CD4-positive, alpha-beta T cell treated with Interleukin-12 subunit alpha and Interleukin-12 subunit beta, for 1 hour (primary cell): ENCODE data around the gene CCNT2.
"Not testable (repeated sequence)": the region's sequence is repeated elsewhere in the genome, so short reads cannot be mapped to it uniquely, and the experiment has no call there.

Experiments used
- DNase-seq: peaks from one replicate; pipeline ENCODE4 v3.0.0-alpha.2; 2020

Gene CCNT2

GRCh38 chr2:134918526-134919340 is at the start of gene CCNT2:
CCNT2 (plus strand) TSS chr2:134918822; CDS start chr2:134918855, 33 bp downstream.
- DNase-seq, result peak; percentile 100

DNA sequence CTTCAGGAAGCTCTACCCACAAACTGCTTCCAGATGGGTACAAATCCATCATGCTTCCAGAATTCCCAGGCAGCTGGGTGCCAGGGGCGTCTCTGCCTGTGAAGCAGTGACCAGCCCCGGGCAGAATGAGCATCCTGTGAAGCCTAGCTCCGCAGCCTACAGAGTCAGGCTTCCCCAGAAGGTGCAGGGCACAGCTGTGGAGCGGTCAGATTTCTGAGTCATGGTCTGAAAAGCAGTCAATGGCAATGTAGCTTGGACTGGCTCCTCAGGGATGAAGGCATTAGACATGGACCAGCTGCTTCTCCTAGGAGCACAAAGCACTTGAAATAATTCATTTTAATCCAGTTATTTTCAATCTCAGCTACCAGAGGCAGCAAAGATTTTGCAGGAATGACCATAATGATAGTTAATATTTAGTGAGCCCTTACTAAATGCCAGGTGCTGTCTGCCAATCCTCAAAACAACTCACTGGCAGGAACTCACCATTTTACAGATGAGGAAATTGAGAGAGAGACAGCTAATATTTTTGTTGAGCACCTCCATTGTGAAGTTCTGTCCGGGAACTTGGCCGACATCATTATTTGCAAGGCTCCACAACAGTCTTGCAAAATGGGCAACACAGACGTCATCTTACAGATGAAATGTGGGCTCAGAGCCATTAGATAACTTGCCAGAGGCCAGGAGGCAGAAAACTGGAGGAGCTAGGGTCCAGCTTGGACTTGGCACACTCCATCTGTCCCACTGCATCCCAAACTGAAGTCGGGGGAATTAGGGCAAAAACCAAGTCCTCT is 48.5 kb upstream of the CCNT2 start:
- DNase-seq, result no peak

DNA sequence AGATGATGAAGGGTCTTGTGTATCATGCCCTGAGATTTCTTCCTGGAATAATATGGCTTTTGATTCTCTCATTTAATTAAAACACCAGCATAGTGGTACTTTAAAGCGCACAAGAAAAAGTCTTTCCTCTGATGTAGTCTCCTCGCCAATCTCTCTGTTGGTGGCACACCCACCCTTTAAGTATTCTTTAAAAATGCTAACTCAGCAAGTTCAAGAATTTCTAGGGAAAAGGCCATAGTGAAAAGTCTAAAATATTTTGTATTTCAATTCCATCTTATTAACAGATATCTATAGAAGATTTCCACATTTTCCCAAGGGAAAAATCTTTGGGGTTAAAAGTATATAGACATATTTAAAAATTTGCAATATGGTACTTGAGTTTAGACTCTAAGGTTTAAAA is 45.5 kb upstream of the CCNT2 start:
- DNase-seq, result no peak

- no peak for DNase-seq
Measured at GRCh38 chr2:134875309-134875708, 43.3 kb upstream of the CCNT2 start.

DNA sequence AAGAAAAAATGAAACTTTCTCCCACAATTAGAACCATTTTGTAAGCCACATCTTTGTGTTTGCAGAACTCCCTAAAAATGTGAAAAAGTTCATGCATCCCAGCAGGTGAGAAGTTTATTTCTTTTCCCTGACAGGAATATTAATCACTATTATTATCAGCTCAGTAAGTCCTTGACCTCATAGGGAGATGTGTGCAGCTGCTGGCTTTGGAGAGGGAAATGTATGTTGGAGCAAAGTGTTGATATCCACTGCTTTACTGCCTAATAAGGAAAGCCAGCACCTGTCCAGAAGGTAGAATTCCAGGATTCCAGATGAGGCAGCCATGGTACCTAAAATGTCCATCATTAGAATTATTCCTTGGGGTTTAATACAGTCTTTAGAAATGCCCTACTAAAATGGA is 35.8 kb upstream of the CCNT2 start:
- no peak for DNase-seq

DNA sequence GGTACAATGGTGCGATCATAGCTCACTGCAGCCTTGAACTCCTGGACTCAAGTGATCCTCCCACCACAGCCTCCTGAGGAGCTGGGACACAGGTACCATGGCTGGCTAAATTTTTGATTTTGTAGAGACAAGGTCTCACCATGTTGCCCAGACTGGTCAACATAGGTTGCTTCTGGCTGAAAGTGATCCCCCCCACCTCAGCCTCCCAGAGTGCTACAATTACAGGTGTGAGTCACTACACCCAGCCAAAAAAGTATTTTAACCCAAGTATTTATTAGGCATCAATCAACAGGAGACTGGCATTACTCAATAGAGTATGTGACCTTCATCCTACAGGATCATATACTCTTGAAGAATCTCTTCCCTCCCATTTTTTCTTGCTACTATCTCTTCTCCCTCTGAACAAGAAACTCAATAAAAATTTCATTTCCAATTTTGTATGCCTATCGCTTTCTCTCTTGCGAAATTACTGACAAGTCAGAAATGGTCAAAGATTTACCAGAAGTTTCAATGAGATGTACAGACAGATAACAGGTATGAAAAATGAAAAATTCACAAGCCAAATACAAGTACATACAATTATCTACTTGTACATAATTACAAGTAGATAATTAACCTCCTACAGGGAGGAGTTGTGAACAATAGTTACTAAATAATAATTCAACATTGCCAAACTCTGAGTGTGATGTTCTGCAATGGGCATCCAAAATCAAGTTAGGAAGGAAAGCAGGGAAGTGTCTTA is 34.9 kb upstream of the CCNT2 start:
- DNase-seq, result no peak

- no peak for DNase-seq
Measured at GRCh38 chr2:134884435-134884834, 34.2 kb upstream of the CCNT2 start.

DNA sequence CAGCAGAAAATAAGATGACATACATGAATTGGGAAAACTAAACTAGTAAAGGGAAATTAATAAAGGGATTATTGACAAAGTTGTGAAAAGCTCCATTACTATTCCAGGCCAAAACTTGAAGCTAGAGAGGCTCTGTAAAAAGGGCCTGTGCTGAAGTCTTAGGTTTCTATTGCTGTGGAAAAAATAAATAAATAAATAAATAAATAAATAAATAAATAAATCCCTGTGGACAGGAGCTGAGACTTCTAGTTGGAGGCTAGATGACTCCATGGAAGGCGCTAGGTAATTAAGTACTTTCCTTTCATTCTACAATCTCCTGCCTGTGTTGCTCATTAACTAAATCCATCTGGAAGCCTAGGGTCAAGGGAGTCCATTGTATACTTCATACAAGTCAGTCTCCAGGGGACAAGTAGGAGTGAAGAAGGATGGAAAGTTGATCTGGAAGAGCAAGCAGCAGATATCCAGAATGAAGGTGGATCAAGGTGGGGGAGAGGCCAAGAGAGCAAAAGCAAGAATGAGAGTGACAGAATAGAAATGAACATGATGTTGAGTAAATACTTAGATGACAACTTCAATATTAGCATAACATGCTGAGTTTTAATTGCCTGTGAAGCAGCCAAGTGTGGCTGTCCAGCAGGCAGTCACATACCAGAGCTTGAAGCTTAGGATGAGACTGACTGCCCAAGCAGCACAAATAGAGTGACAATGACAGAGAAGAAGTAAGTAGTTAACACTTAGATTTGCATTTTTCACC is 26.2 kb upstream of the CCNT2 start:
- no peak for DNase-seq

GRCh38 chr2:134897932-134898331 is 20.7 kb upstream of the CCNT2 start:
- DNase-seq, result peak; percentile 3

DNA sequence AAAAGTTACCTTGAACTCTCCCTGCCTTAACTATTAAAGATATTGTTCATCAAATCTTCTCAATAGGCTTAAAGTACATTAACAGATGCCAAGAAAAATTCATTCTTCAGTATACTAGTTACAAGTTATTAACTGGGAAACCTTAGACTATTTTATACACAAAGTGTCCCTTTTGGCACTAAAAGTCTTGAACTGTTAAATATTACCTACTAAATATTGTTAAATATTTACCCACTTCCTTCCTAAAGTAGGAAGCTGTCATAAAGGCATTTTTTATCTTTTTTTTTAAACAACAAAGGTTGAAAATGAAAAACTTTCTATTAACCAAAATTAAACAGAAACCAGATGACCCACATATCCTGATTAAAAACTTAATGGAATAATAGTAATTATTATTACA is 19.4 kb upstream of the CCNT2 start:
- no peak for DNase-seq

- DNase-seq, result no peak
Measured at GRCh38 chr2:134900151-134900550, 18.5 kb upstream of the CCNT2 start.

DNA sequence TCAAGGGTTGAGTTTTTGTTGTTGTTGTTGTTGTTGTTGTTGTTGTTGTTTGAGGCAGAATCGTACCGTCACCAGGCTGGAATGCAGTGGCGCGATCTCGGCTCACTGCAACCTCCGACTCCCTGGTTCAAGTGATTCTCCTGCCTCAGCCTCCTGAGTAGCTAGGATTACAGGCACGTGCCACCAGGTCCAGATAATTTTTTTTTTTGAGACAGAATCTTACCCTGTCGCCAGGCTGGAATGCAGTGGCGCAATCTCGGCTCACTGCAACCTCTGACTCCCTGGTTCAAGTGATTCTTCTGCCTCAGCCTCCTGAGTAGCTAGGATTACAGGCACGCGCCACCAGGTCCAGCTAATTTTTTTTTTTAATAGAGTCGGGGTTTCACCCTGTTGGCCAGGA is 14.9 kb upstream of the CCNT2 start:
- not testable (repeated sequence) for DNase-seq

GRCh38 chr2:134905168-134905567 is 13.5 kb upstream of the CCNT2 start:
- no peak for DNase-seq

- no peak for DNase-seq
Measured at GRCh38 chr2:134906726-134907125, 11.9 kb upstream of the CCNT2 start.

GRCh38 chr2:134907441-134908116 is 11.0 kb upstream of the CCNT2 start:
- not testable (repeated sequence) for DNase-seq

DNA sequence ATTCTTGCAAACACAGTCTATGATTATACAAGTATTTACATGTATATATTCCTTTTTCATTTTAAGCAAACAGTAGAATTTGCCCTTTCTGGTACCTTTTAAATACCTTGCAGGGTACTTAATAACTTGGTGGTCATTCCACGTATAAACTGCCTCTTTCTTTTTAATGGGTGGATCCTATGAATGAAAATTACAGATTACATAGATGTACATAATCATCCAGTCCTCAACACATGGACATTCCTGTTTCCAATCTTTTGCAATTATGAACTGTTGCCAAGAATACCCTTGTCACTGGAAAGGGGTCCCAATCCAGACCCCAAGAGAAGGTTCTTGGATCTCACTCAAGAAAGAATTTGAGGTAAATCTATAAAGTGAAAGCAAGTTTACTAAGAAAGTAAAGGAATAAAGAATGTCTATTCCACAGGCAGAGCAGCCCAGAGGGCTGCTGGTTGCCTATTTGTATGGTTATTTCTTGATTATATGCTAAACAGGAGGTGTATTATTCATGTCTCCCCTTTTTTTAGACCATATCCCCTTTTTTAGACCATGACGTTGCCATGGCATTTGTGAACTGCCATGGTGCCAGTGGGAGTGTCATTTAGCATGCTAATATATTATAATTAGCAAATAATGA is 7.7 kb upstream of the CCNT2 start:
- no peak for DNase-seq

GRCh38 chr2:134911400-134911785 is 7.2 kb upstream of the CCNT2 start:
- DNase-seq, result no peak

GRCh38 chr2:134912361-134912760 is 6.3 kb upstream of the CCNT2 start:
- DNase-seq, result no peak

DNA sequence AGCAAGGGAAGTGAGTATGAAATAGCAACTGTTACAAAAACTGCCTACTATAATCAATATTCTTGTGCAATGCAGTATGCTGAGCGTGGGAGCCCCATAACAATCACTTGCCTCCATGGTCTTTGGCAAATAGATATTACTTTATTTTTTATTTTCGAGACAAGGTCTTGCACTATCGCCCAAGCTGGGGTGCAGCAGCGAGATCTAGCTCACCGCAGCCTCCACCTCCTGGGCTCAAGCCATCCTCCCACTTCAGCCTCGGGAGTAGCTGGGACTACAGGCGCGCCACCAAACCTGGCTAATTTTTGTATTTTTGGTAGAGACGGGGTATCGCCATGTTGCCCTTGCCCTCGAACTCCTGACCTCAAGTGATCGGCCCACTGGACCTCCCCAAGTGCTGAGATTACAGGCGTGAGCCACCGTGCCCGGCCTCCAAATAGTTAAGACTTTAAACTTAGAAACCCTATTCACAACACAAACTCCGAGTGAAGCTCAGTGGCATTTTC is 1.2 kb upstream of the CCNT2 start:
- DNase-seq, result no peak

DNA sequence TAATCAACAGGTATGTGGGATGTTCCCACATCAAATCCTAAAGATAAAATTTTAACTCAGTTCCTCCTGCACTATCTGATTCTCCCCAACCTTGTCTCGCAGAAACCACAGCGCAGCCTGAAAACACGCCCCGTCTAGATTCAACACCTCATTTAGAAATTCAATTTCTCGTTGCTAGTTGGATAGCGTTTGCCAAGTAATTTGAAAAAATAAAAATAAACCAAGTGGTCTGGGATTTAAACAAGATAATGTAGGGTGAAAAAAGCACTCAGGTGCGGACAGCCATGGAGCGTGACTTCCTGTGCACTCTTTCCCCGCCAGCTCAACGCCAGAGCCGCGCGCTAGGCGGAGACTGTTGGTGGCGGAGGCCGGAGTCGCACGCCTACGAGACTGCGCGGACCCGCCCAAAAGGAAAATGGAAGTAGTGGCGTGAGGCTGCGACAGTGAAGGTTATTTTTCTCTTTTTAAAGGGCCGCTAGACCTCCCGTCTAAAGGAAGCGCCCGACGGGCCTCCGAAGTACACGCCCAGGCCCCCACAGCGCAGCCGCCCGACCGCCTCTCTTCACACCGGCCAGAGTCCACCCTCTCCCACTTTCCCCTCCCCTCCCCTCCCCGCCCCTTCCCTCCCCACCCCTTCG is 615 bp upstream of the CCNT2 start:
- no peak for DNase-seq
